Heart left ventricle (tissue), 16 donors: ENCODE results near the gene TPPP3. TPM values are rescaled to one million over a fixed set of nuclear protein-coding genes. Genes with fewer than 3 reads are reported as not detected.

Source experiments
- ATAC-seq, 4 donors: fragments of 200-7000 bp; cut with Tn5 transposase; one replicate each; pipeline ENCODE4 v1.9.1; 2020 to 2022; ENCODE audit warnings: moderate library complexity in 4 of 4, mild to moderate bottlenecking in 3 of 4, moderate number of reproducible peaks in 1 of 4
- DNase-seq, 5 donors: peaks; one replicate each; pipeline ENCODE4 v3.0.0-alpha.2; 2020
- H3K27ac ChIP-seq, 12 donors: fragments of 200-600 bp; sonication (generic) in 4 of 12; one replicate each; pipeline versions ENCODE4 v1.5.0 to v1.8.0; 2016 to 2022; ENCODE audit warnings: mild to moderate bottlenecking in 2 of 12
- H3K27me3 ChIP-seq, 9 donors: fragments of 200-600 bp; sonication (generic) in 2 of 9; one replicate each; pipeline versions ENCODE4 v1.5.1 to v1.8.0; 2016 to 2022; ENCODE audit warnings: mild to moderate bottlenecking in 3 of 9
- H3K36me3 ChIP-seq, 9 donors: fragments of 200-600 bp; sonication (generic) in 2 of 9; one replicate each; pipeline versions ENCODE4 v1.5.0 to v1.8.0; 2018 to 2022; ENCODE audit warnings: mild to moderate bottlenecking in 2 of 9
- H3K4me1 ChIP-seq, 12 donors: fragments of 200-600 bp; sonication (generic) in 4 of 12; one replicate each; pipeline versions ENCODE4 v1.5.0 to v1.8.0; 2016 to 2022; ENCODE audit warnings: mild to moderate bottlenecking in 3 of 12
- H3K4me3 ChIP-seq, 12 donors: fragments of 200-600 bp; sonication (generic) in 4 of 12; one replicate each; pipeline versions ENCODE4 v1.5.0 to v1.8.0; 2017 to 2022; ENCODE audit warnings: mild to moderate bottlenecking in 9 of 12, moderate library complexity in 4 of 12
- H3K9me3 ChIP-seq, 12 donors: fragments of 200-600 bp; sonication (generic) in 4 of 12; one replicate each; pipeline versions ENCODE4 v1.5.0 to v1.8.0; 2016 to 2022; ENCODE audit warnings: mild to moderate bottlenecking in 1 of 12
- POLR2A ChIP-seq, 2 donors: fragments of 450-650 bp; IDR thresholded peaks; one replicate each; pipeline ENCODE4 v1.6.1; 2017; ENCODE audit warnings: antibody characterized with exemption in 2 of 2, mild to moderate bottlenecking in 2 of 2, moderate library complexity in 2 of 2
- WGBS, 4 donors: extraction: QIAGEN DNeasy Blood & Tissue Kit in 2 of 4; methylation state at CpG; one replicate each; pipeline versions ENCODE4 v1.1.5 to v1.1.7; 2013 to 2018; 5-methylcytosine and 5-hydroxymethylcytosine counted together
- intact Hi-C, 10 donors: fragments of 100-400 bp; cut with DNase I; formaldehyde crosslinking; loops; one replicate each; pipeline versions ENCODE4 v1.11.1 to v1.14.2; 2022
- polyA plus RNA-seq, 2 donors: library from polyadenylated mRNA; stranded (reverse); fragments of 200-250 nt; gene quantifications; one replicate each; pipeline ENCODE4 v1.2.3, GENCODE V29; 2013
- total RNA-seq, 9 donors: library from RNA; depleted of rRNA in 2 of 9; stranded (reverse); fragments of >200 nt in 2 of 9; fragmentation: NEBNext Ultra II Directional in 3 of 9; extraction: Animal tissue kit (Norgen Biotek cat#: 25700) in 3 of 9; gene quantifications; one replicate each; pipeline versions ENCODE4 v1.1.0 to v1.2.4, GENCODE V29; 2016 to 2023
- TF ChIP-seq, protein P1 (sequence below), 12 donors: fragments of 200-600 bp; sonication (generic) in 4 of 12; IDR thresholded peaks; one replicate each; pipeline versions ENCODE4 v1.5.0 to v1.8.0; 2018 to 2022; ENCODE audit warnings: antibody characterized with exemption in 12 of 12, mild to moderate bottlenecking in 5 of 12
- donor health status: ischemic (EF 13 %, LVEDD 7.1; RV severe dilation, severe dysfunction).
- donor health status: healthy with polysubstance abuse.
- donor health status: DM: no; HTN: yes; CAD: no.
- donor health status: DM: no; HTN: no; CAD: no.
- donor health status: ischemic (EF 25% LVEDD 6.9; RV normal size, moderate dysfunction).
- donor health status: ischemic (EF 25% LVEDD 5.7; RV mildly dilated, moderate dysfunction).
- donor health status: healthy.
- donor health status: DM: yes; HTN: yes; CAD: no.
- donor health status: ischemic (EF 35%, LVEDD 5.7; RV mildly dilated, moderate dysfunction).
- donor health status: nonischemic (EF 11% LVEDD 7.7; RV severe dilation, severe dysfunction).
- donor health status: DM: yes; HTN: yes; CAD: no.
- donor health status: PGD.
- donor health status: ischemic (EF 29% LVEDD 5.4; RV normal size, mild dysfunction).
- donor health status: nonischemic (EF 23%, LVEDD 6.1; RV moderate dilation, normal function).

TPPP3 gene
- total and polyA plus RNA-seq, 11 donors = 7.0 to 20.1 (median 10.3) TPM

DNA sequence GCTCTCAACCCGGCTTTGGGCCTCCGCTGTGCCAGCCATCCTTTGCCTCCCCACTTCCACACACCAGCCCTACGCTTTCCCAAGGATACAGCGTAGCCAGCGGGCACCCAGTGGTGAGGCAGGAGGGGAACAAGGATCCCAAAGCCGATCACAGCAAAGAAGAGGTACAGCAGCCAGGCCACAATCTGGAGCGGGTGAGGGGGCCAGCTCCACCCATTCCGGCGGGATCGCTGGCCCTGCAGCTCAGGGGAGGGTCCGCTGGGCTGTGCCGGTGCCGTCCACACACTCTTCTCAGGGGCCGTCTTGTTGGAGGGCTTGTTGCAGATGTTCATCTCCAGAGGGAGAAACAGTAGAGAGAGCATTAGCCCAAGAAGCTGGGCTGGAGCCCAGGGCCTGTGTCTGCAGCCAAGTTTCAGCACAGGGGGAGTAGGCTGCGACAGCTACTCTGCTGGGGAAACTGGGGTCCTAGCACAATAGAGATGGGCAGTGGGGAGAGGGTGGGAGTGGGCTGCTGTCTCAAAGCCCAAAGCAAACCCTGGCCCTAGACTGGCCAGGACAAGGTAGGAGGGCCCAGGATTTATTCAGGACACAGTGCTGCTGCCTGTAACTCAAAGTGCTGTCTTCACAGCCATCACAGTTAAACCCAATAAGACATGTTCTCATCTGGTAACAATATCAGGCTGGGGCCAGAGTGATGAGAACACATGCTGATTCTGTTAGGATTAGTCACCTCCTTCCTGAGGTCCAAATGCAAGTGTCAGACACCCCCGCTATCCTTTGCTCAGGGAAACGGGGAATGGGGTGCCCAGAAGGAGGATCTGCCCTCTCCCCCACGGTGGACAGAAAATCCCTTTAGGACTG lies 13.0 kb upstream of the TPPP3 start:
- intact Hi-C loops = no loop called here
- DNase-seq (peak in 2 of 5 donors; percentile 45 to 69), ATAC-seq (peak; percentile 16 to 85 (median 74))
- H3K27ac ChIP-seq = peak overlapping the region; percentile 10 to 87 (median 72)
- no peaks in the 10 kb centered on the region for H3K27me3 ChIP-seq
- no peaks in the 10 kb centered on the region for H3K9me3 ChIP-seq
- TF ChIP-seq, protein P1, sequence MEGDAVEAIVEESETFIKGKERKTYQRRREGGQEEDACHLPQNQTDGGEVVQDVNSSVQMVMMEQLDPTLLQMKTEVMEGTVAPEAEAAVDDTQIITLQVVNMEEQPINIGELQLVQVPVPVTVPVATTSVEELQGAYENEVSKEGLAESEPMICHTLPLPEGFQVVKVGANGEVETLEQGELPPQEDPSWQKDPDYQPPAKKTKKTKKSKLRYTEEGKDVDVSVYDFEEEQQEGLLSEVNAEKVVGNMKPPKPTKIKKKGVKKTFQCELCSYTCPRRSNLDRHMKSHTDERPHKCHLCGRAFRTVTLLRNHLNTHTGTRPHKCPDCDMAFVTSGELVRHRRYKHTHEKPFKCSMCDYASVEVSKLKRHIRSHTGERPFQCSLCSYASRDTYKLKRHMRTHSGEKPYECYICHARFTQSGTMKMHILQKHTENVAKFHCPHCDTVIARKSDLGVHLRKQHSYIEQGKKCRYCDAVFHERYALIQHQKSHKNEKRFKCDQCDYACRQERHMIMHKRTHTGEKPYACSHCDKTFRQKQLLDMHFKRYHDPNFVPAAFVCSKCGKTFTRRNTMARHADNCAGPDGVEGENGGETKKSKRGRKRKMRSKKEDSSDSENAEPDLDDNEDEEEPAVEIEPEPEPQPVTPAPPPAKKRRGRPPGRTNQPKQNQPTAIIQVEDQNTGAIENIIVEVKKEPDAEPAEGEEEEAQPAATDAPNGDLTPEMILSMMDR (IDR thresholded peaks at IDR 0.05) = no peak
- TF ChIP-seq POLR2A (IDR thresholded peaks at IDR 0.05) = no peak
- peak overlapping the region in 2 of 12 donors; percentile 1 to 3 for H3K4me3 ChIP-seq
- H3K4me1 ChIP-seq = peaks cover 0 to 33% (median 18%) of the 10 kb centered on the region in 12 donors
- no peaks in the 10 kb centered on the region for H3K36me3 ChIP-seq
- WGBS, 4 donors = 39 to 65% (median 54%) methylated on average over 16 to 18 of the region's 18 CpGs

DNA sequence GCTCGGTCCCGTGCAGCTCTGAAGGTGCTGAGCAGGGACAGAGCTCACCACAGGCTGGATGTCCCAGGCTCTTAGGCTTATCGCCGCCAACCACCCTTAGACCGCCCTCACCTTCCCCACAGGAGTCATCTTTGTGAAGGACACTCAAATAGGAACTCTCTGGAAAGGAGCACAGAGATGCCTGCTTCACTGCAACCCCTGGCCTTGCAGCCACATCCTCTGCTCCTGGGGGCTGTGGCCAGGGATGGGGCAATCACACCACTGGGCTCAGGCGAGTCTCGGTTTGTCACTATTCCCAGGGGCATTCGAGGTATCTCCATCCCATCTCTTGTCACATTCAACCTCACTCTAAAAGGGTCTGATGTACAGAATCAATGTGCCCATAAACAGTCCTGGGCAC lies 12.0 kb upstream of the TPPP3 start:
- H3K4me1 ChIP-seq = peaks cover 0 to 33% (median 18%) of the 10 kb centered on the region in 12 donors
- WGBS, 4 donors = 89 to 96% (median 93%) methylated on average over 8 of the region's 8 CpGs
- no peaks in the 10 kb centered on the region for H3K9me3 ChIP-seq
- no peaks in the 10 kb centered on the region for H3K36me3 ChIP-seq
- no peaks in the 10 kb centered on the region for H3K27me3 ChIP-seq
- no peak for TF ChIP-seq POLR2A (IDR thresholded peaks at IDR 0.05)
- TF ChIP-seq, protein P1 (IDR thresholded peaks at IDR 0.05) = no peak
- intact Hi-C loops = no loop called here
- peak overlapping the region in 5 of 12 donors; percentile 72 to 87 (median 75) for H3K27ac ChIP-seq
- no peak for ATAC-seq
- DNase-seq = no peak
- no peak overlapping the region for H3K4me3 ChIP-seq

GRCh38 chr16:67404740-67405226 lies 11.5 kb upstream of the TPPP3 start:
- H3K36me3 ChIP-seq = no peaks in the 10 kb centered on the region
- no peak for TF ChIP-seq POLR2A (IDR thresholded peaks at IDR 0.05)
- TF ChIP-seq, protein P1 (IDR thresholded peaks at IDR 0.05) = no peak
- DNase-seq = no peak
- H3K4me3 ChIP-seq = no peak overlapping the region
- intact Hi-C loops = no loop called here
- no peaks in the 10 kb centered on the region for H3K27me3 ChIP-seq
- WGBS, 4 donors = 95 to 97% (median 96%) methylated on average over 5 of the region's 5 CpGs
- H3K27ac ChIP-seq = no peak overlapping the region
- no peaks in the 10 kb centered on the region for H3K9me3 ChIP-seq
- peaks cover 0 to 34% (median 18%) of the 10 kb centered on the region in 12 donors for H3K4me1 ChIP-seq
- no peak for ATAC-seq

DNA sequence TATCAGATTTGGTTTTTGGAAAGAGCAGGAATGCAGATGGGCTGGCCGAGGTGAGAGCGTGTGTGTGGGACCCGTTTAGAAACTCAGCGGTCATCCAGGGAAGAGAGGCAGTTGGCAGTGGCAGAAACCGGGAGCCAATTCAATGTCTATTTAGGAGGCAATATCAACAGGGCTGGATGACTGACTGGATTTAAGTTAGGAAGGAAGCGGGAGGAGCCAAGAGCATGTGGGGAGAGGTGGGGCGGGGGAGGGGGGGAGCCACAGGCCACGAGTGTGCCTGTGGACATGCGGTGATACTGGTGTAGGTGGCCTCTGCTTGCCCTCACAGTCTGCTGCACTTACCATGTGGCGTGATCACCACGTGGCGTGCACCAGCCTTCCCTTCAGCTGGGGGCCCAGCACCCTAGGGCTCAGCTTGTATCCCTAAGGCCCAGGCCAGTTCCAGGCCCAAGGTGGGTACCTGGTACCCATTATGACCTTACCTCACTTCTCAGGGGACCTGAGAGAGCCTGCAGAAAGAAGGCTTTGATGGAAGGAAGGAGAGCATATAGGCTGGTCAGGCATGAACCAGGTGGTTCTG lies 10.8 kb upstream of the TPPP3 start:
- no peak for TF ChIP-seq POLR2A (IDR thresholded peaks at IDR 0.05)
- TF ChIP-seq, protein P1 (IDR thresholded peaks at IDR 0.05) = no peak
- DNase-seq (no peak), ATAC-seq (no peak)
- no peaks in the 10 kb centered on the region for H3K36me3 ChIP-seq
- H3K27me3 ChIP-seq = no peaks in the 10 kb centered on the region
- intact Hi-C loops = no loop called here
- 74 to 79% (median 78%) methylated on average over 11 to 12 of the region's 12 CpGs for WGBS, 4 donors
- no peak overlapping the region for H3K4me3 ChIP-seq
- H3K9me3 ChIP-seq = no peaks in the 10 kb centered on the region
- H3K4me1 ChIP-seq = peaks cover 2 to 41% (median 23%) of the 10 kb centered on the region in 12 donors
- no peak overlapping the region for H3K27ac ChIP-seq
